Activated gamma-delta T cell treated with Interleukin-2 at 50 U/mL for 16 hours (primary cell): ENCODE data around the gene RAB40B.

Experiments used
- DNase-seq: peaks from one replicate; pipeline ENCODE4 v3.0.0-alpha.2; 2020

RAB40B gene

DNA sequence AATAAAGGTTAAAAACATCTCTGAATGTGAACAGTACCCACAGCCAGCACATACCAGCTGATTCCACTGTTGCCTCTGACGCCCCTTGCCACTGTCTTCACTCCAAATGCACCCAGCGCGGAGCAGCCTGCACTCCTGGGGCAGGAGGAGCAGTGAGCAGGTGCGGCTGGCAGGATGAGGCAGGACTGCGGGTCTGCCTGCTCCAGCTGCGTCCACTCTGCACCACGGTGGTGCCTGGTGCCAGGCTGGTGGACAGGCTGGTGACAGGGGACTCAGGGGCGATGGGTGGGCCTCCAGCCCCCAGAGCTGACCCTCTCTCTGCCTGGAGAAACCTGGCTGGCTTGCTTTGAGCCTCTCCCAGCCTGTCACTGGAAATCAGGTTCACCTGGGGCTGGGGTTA lies 9.4 kb downstream of the RAB40B start:
- DNase-seq = no peak

DNA sequence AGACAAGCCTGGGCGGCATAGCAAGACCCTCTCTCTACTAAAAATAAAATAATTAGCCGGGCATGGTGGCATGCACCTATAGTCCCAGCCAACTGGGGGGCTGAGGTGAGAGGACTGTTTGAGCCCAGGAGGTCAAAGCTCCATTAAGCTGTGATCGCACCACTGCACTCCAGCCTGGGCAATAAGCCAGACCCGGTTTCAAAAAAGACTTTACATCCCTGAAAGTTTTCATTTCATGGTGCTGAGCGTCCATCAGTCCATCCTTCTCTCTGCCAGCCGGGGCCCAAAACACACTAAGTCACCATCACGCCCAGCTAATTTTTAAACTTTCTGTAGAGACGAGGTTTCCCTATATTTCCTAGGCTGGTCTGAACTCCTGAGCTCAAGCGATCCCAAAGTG lies 10.6 kb downstream of the RAB40B start:
- no peak for DNase-seq

DNA sequence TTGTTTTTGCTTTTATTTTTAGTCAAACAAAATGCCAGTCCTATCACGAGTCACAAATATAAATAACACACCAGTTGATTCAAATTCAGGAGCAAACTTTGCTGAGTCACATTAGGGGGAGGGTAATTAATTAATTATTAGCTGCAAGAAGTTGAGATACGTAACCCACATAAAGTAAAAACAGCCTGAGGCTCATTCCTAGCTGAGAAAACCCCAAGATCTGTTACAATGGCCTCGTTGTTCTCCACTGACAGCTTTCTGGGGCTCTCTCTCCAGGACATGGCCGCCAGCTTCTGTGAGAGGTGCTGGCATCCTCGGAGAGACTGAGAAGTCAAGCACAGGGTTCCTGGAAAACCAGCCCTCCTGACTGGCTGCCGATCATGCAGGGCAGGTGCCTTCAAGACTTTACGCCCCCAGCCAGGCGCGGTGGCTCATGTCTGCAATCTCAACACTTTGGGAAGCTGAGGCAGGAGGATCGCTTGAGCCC lies 11.1 kb downstream of the RAB40B start:
- DNase-seq = no peak

DNA sequence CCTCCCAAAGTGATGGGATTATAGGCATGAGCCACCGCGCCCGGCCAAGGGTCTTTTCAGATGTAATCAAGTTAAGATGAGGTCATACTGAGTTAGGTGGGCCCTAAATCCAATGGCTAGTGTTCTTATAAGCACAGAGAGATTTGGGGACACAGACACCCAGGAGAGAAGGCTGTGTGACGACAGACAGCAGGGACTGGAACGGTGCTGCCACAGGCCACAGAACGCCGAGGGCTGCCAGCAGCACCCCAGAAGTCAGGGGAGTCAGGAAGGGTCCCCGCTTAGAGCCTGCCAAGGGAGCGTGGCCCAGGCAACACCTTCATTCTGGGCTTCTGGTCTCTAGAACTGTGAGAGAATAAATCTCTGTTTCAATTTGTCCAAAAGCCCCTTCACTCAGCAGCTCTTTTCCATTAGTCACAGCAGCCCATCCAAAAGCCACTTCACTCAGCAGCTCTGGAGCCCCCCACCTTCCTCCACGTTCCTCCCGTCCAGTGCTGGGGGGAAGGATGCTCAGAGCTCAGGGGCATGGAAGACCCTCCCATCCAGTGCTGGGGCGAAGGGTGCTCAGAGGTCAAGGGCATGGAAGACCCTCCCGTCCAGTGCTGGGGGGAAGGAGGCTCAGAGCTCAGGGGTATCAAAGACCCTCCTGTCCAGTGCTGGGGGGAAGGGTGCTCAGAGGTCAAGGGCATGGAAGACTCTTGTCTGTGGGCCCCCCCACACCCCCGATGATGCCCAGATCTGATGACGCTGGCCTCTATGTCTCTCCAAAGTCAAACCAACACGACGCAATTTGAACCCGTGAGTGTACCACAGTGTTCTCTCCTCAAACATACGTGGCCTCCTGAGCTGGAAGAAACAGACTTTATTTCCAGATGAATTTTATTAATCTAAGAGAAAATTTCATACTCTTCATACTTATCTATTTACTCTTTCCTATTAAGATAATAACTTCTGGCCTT lies 11.9 kb downstream of the RAB40B start:
- DNase-seq = no peak

DNA sequence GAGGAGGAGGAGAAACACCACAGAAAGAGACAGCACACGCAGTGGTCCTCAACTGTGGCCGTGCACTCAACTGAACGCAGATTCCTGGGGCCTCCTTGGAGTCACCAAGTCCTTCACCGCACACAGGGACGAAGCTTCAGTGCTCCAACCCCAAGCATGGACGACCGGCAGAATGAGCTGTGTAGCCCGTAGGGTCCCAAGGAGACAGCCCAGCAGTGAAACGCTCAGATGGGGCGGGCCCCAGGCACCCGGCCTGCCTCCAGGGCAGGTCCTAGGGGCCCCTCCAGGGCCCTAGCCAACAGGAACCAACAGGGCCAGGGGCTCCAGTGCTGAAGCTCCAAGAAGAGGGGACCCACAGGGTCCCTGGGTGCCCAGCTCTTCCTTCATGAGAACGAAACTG lies 13.2 kb downstream of the RAB40B start:
- no peak for DNase-seq

DNA sequence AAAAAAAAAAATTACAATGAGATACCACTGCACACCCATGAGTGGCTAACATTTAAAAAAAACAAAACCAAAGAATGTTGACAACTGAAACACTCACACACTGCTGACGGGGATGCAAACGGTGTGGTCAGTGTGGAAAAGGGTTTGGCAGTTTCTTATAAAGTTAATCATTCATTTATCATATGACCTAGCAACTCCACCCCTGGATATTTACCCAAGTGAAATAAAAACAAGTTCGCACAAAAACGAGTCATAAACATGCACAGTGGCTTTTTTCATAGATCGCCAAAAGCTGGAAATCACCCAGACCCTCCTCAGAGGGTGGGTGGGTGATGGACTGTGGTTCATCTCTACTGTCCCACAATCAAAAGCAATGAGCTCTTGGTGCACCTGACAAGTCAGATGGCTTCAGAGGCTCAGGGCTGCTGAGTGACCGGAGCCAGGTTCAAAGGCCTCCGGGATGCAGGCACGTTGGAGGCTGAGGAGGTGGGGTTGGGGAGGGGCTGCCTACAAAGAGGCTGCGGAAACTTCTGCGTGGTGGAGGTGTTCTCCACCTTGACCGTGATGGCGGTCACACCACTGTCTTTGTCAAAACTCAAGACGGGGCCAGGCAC lies 14.2 kb downstream of the RAB40B start:
- no peak for DNase-seq

DNA sequence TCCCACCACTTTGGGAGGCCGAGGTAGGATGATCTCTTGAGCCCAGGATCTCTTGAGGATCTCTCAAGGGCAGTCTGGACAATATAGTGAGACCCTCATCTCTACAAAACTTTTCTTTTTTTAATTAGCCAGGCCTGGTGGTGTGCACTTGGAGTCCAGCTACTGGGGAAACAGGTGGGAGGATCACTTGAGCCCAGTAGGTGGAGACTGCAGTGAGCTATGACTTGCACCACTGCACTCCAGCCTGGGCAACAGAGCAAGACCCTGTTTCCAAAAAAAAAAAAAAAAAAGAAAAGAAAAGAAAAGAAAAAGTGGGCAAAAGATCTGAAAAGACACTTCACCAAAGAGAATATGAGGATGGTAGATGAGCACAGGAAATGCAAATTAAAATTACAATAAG lies 15.0 kb downstream of the RAB40B start:
- no peak for DNase-seq

DNA sequence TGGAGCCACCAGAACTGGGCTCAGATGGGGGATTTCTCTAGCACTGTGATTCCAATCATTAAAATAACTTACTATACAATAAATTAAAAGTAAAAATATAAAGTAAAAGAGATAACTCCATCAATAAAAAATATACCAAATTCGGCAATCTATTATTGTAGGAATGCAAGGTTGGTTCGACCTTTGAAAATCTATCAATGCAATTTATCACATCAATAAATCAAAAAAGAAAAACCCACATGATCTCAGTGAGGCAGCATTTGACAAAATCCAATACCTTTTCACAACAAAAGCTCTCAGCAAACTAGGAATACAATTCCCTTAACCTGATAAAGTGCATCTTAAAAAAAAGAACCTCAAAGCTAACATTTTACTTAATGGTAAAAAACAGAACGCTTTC lies 17.0 kb downstream of the RAB40B start:
- no peak for DNase-seq

DNA sequence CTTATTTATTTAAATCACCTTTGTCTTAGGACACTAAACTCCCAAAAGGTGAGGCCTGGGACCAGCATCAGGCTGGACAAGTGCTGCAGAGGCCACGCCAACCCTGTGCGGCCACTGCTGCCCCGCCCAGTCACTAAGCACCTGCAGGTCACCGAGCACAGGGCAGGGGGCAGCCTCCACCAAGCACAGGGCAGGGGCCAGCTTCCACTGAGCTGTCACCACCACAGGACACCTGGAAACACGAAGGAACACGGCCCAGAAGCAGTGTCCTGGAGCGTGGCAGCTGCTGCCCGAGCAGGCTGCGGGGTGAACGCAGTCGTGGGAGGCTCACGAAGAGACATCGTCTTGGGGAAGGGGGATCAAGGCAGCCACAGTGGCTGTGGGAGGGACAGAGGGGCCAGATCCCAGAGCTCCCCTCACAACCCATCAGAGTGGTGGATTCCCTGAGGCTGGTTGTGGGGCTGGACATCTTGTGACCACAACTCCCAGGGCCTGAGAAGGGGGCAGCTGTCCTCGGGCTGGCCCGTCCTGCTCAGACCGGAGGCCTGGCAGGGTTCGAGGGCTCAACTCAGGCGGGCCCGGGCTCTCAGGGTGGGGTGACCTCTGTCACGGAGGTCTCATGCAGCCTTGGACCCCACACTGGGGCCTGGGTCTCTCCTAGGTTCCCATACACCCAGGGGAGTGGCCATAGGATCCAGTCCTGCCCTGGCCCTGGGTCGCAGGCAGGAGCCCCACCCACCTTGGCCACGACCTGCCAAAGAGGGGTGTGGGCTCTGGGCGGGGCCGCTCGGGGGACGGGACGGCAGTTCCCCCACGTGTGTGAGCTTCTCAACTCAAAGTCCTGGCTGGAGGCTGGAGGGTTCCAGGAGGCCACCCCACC lies 18.7 kb downstream of the RAB40B start:
- no peak for DNase-seq

DNA sequence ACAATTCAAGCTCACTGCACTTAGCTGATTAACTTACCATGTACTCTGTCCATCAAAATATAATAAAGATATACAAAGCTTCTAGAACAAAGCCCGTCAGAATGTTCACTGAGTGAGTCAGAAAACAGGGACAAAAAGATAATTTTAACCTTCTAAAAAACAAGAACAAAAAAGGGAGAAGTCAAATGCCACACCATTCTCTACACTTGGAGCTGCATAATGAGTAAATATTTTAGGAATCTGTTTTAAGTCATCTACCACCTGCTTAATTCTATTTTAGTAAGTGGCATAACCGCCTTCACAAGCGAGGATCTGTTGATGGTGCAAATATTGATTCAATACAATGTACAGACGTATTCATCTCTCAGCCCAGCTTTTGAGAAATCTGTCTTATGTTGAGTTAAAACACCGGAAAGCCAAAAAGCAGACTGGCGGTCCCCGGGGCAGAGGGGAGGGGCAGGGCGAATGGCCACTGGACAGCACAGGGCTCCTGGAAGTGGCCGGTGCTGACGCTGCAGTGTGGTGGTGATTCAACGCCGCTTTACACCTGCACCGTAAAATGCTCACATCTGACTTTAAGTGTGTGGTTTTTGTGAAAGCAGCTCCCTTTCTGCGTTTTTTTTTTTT lies 20.1 kb downstream of the RAB40B start:
- no peak for DNase-seq

DNA sequence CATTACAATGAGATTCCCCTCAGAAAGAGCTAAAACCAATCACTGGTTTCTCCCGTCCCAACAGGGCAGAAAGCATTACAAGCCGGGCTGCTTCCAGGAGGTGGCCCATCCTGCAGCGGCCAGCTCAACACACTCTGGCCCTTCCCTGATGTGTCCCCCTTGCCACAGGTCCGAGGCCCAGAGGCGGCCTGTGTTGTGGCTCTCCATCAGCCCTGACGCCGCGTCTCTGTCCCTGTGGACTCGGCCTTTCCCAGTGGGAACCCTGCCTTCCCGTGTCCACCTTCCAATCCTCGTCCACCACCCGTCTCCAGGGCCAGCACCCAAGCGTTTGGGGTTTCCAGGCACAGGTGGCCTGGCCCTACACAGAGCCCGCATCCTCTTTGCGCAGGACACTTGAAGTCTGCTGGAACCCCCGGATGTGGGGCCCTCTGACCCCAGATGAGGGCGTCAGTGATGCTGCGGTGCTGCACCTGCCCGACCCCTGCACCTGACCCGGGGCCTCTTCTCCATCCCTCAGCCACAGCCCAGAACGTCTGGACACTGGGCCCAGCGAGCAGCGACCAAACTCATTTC lies 21.1 kb downstream of the RAB40B start:
- DNase-seq = no peak

DNA sequence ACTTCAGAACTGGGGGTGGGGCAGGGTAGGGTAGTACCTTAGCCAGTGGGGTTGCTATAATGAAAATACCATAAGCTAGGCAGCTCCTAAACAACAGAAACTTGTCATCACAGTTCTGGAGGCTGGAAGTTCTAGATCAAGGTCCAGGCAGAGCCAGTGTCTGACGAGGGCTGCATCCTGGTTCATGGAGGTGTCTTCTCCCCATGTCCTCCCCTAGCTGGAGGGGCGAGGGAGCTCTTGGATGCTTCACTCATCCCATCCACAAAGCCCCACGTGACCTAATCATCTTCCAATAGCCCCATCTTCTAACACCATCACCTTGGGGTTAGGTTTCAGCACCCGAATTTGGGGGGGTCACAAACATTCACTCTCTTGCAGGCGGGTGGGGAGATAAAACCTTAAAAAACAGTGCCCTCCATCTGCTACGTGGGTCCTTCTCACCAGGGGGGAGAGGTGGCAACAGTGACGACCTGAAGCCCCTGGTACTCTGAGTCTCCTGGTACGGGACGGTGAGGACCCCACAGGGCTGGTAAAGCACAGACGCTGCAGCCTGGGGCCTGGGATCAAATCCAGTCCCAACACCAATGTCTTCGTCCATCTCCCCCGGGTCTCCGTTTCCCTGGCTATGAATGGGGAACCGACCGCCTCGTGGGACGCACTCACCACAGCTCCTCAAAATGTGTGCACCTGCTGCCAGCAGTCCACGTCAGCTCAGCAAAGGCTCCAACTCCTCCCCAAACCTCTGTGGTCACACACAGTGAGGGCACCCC lies 22.8 kb downstream of the RAB40B start:
- DNase-seq = no peak

DNA sequence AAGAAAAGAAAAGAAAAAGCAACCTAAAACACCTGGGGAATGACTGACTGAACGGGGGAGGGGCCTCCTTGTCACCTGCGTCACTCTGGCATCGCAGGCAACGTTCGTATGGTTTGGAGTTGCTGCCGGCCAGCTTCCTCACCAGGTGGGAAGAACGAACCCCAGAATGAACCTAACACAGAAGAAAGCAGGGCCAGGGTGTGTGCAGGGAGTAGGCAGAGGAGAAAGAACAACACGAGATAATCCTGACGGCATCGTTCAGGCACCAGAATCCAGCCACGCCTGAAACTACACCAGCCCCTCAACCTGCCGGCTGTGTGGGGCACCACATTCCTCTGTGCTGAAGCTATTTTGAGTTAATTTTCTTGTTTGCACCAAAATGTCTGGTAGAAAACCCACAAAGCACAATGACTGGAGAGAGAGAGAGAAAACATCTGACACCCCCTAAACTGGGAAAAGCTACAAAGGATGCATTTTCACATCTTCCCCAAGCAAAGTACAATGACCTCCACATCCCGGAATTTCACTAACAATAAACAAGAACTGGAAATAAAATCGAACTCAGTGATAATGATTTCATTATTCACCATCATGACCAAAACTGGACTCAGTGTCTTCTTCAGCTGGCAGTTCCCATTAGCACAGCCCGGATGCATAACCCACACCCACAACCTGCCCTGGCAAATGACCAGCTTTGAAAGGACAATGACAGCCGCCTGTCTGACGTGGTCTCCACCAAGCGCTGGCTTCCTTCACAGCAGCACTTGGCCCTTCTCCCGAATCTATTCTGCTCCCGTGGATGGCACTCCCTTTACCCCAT lies 23.6 kb downstream of the RAB40B start:
- no peak for DNase-seq

DNA sequence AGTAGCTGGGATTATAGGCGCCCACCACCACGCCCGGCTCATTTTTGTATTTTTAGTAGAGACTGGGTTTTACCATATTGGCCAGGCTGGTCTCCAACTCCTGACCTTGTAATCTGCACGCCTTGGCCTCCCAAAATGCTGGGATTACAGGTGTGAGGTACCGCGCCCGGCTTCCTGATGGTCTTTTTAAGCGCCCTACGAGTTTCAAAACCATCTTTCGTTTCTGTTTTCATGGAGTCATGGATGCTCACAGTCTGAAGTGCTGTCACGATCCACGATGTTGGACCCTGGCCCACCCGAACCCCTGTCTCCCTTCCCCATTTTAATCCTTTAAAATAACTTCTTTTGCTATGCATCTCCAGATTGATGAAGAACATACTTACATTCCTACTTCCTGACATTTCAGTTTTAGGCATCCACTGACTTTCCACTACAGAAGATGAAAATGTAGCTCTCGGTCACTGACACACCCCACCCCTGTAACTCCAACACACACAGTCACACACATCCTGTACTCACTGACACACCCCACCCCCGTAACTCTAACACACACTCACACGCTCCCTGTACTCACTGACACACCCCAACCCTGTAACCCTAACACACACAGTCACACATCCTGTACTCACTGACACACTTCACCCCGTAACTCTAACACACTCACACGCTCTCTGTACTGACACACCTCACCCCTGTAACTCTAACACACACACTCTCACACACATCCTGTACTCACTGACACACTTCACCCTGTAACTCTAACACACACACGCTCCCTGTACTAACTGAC lies 27.6 kb downstream of the RAB40B start:
- no peak for DNase-seq

DNA sequence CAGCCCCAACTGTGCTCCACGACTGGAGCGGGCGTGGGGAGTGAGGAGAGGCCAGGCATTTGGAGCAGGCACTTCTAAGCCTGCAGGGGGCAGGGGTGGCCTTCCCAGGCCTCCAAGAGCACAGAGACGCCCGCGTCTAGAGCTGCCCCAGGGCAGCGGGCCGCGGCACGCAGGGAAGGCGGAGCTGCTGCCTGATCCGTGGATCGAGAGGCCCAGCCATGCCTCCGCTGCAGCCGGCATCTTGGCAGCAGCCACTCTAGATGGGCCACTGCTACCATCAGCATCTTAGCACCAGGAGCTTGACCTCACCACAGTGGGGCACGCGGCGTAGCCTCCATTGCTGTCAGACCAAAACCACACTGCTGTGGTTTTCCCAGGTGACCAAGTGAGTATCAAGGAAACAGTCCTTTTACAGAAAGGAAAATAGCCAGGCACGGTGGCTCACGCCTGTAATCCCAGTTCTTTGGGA lies 29.8 kb downstream of the RAB40B start:
- DNase-seq = peak; percentile 19

DNA sequence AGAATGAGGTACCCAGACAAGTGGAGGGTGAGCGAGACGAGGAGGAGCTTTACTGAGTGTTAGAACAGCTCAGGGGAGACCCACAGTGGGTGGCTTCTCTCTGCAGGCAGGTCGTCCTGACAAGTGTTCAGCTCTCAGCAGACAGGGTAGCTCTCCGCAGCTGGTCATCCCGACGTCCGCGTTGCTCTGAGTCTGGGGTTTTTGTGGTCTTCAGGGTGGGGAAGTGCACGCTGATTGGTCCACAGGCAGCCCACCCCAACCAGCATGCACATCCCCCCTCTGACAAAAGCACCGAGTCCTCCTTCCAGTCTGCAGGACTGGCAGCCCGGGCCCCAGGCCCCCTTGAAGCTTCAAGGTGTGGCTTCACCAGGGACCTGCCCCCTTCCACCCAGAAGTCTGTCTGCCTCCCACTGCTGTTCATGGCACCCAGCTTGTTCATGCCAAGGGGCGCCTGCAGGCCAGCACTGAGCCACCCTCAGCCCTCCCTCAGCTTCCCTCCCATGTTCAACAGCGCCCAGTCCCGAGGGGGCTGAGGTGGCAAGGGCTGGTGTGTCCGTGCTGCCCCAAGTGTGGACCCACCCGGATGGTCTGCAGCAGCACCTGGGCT lies 30.4 kb downstream of the RAB40B start:
- DNase-seq = no peak

DNA sequence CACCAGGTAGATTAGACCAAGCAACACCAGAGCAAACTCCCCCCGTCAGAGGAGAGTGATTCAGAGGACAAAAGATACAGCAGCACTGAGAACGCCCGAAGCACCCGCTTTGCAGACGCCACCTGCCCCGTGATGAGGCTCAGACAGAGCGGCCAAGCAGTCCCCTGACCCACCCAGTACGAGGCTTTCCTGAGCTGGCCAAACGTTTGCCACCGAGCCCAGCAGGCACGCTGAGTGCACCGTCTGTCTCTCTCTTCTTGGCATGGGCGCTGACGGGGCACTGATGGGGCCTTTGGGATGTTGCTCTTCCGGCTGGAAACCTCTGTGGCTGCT lies 30.9 kb downstream of the RAB40B start:
- no peak for DNase-seq

DNA sequence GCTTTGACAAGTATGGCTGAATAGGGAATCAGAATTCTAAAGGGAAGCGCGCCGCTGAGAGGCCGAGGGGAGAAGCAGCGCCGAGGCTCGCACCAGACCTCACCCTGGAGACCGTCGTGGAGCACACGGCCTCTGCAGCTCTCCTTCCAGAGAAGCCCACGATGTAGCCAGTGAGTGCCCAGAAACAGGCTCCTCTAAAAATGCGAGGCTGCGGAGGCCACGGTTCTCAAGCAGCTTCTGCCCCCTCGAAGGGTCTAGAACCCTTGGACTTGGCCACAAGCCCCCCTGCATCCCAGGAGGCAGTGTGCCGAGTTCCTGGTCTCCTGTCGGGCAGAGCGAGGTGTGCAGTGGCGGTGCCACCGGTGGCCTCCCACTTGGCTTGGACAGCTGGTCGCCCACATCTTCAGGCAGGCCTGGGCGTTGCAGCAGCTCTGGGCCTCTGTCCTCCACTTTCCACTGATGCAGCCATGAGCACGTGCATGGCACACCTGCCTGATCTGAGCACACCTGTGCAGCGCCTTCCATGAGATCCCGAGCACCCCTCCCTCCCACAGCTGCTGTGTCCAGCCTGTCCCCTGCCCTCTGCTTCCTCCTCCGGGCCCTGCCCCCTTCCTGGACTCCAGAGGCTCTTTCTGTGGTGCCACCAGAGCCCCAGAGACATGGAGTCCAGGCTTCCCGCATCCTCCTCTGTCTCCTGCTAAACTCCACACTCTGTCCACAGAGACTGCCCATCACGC lies 31.4 kb downstream of the RAB40B start:
- no peak for DNase-seq

DNA sequence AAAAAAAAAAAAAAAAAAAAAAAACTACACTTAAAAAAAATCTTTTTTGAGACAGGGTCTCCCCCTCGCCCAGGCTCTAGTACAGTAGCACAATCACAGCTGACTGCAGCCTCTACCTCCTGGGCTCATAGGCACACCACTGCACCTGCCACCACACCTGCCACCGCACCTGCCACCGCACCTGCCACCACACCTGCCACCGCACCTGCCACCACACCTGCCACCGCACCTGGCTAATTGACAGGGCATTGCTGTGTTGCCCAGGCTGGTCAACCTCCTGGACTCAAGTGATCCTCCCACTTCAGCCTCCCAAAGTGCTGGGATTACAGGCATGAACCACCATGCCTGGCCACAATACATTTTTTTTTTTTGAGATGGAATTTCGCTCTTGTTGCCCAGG lies 32.6 kb downstream of the RAB40B start:
- no peak for DNase-seq
